ENCODE data around the gene TMEM63B. TPM values are rescaled to one million over a fixed set of nuclear protein-coding genes. Genes with fewer than 3 reads are reported as not detected.

The TMEM63B gene
- total RNA-seq, 2 donors from 2014 or later = 50.9 to 113 TPM

DNA sequence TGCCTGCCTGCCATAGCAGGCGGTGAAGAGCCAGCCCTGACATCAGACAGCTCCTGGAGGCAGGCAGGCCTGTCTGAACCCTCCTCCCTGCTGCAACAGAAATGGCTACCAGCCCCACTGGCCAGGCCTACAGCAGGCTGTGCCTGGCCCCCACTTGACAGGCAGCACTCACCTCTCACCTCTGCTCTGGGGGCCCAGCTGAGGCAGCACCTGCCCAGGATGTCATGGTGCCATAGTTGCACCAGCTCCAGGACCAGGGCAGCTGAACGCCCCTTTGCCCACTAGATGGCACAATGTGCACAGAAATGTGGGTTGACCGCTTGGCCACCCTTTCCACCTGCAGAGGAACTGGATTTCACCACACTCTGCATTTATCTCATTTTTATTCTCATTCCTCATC lies 30.7 kb upstream of the TMEM63B start:
- H3K9me3 ChIP-seq = no peaks in the 10 kb centered on the region
- H3K4me1 ChIP-seq (replicated peaks) = no peaks in the 10 kb centered on the region
- H3K36me3 ChIP-seq = no peaks in the 10 kb centered on the region
- peak; percentile 60 for TF ChIP-seq POLR2AphosphoS5 (IDR thresholded peaks at IDR 0.05)
- no peak for TF ChIP-seq POLR2A (IDR thresholded peaks at IDR 0.05)
- TF ChIP-seq, protein P1, sequence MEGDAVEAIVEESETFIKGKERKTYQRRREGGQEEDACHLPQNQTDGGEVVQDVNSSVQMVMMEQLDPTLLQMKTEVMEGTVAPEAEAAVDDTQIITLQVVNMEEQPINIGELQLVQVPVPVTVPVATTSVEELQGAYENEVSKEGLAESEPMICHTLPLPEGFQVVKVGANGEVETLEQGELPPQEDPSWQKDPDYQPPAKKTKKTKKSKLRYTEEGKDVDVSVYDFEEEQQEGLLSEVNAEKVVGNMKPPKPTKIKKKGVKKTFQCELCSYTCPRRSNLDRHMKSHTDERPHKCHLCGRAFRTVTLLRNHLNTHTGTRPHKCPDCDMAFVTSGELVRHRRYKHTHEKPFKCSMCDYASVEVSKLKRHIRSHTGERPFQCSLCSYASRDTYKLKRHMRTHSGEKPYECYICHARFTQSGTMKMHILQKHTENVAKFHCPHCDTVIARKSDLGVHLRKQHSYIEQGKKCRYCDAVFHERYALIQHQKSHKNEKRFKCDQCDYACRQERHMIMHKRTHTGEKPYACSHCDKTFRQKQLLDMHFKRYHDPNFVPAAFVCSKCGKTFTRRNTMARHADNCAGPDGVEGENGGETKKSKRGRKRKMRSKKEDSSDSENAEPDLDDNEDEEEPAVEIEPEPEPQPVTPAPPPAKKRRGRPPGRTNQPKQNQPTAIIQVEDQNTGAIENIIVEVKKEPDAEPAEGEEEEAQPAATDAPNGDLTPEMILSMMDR (IDR thresholded peaks at IDR 0.05) = peak; percentile 58 to 89 (median 76)
- intact Hi-C loops (cut with DNase I) = loop anchor here (1.0 to 5.0 kb wide), 3 partner anchors 55 to 241 kb away; no protein-coding TSS in a partner anchor
- H3K4me3 ChIP-seq = no peak overlapping the region
- no peak overlapping the region for H3K27ac ChIP-seq
- no peaks in the 10 kb centered on the region for H3K27me3 ChIP-seq (replicated peaks; ENCODE audit: insufficient read depth)
- peak; percentile 67 for DNase-seq (ENCODE audit: low spot score)
- WGBS = 37% methylated on average over 3 of the region's 3 CpGs

DNA sequence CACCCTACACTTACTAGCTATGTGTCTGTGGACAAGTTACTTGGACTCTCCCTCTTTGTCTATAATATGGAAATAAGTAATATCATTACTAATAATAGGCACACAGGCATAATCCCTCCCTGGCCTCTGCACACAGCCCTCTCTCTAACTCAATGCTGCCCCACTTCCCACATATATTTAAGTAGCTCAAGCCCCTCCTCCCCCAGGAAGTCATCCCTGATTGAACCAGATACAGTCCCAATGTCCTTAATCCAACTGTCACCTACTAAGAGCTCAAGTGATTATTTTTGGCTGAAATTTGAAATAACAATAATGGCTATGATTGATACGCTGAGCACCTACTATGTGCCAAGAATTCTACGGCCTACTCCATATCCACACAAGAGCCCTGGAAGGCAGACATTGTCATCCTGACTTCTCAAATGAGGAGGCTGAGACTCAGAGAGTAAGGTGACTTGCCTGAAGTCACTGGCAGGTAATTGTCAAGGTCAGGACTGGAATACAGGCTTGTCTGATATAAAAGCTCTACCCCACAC lies 29.5 kb upstream of the TMEM63B start:
- no peak for TF ChIP-seq POLR2A (IDR thresholded peaks at IDR 0.05)
- TF ChIP-seq POLR2AphosphoS5 (IDR thresholded peaks at IDR 0.05) = no peak
- TF ChIP-seq, protein P1 (IDR thresholded peaks at IDR 0.05) = no peak
- Histone ChIP-seq H3K9me3 (no peaks in the 10 kb centered on the region), H3K27ac (no peak overlapping the region), H3K4me1 (replicated peaks) (no peaks in the 10 kb centered on the region), H3K4me3 (no peak overlapping the region), H3K27me3 (replicated peaks; ENCODE audit: insufficient read depth) (no peaks in the 10 kb centered on the region), H3K36me3 (no peaks in the 10 kb centered on the region)
- DNase-seq (ENCODE audit: low spot score) = no peak
- 91% methylated on average over 2 of the region's 2 CpGs for WGBS
- intact Hi-C loops (cut with DNase I) = loop anchor here (1.0 to 5.0 kb wide), 3 partner anchors 53 to 239 kb away; no protein-coding TSS in a partner anchor

DNA sequence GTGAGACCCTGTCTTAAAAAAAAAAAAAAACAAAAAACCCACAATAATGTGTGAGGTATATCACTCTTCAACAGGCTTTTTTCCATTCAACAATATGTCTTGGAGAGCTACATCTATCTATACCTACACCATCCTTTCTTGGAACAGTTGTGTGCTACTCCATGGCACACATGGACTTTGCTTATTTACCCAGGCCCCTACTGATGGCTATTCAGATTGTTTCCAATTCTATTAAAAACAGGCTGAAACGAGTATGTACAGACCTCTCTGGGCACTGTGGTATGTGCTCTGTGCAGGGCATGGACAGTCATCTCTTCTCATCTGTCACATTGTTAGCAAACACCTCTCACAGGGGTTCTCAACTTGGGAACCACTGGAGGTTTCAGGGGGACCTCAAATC lies 28.2 kb upstream of the TMEM63B start:
- intact Hi-C loops (cut with DNase I) = loop anchor here (5.0 kb wide), 2 partner anchors 133 to 238 kb away; no protein-coding TSS in a partner anchor
- H3K4me1 ChIP-seq (replicated peaks) = no peaks in the 10 kb centered on the region
- TF ChIP-seq, protein P1 (IDR thresholded peaks at IDR 0.05) = no peak
- no peak for TF ChIP-seq POLR2A (IDR thresholded peaks at IDR 0.05)
- no peak for TF ChIP-seq POLR2AphosphoS5 (IDR thresholded peaks at IDR 0.05)

DNA sequence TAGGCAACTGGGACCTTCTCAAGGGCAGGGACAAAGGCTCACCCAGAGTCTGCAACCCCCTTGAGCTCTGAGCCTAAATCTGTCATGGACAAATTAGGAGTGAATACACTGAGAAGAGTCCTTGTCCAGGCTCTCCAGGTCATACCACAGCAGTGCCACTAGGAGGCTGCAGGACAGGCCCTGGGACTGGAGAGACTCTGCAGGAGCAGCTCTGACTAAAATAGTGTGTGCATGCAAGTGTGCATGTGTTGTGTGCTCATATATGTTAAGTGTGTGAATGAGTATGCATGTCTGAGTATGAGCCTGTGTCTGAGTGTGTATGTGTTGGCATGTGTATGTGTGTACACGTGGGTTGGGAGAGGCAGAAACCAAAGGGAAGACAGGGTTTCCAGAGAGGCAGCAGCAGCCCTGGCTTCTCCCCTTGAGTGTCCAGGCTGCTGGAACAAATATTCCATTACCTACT lies 27.2 kb upstream of the TMEM63B start:
- Histone ChIP-seq H3K4me3 (no peak overlapping the region), H3K9me3 (no peaks in the 10 kb centered on the region), H3K27me3 (replicated peaks; ENCODE audit: insufficient read depth) (no peaks in the 10 kb centered on the region), H3K4me1 (replicated peaks) (peaks cover under 1% of the 10 kb centered on the region), H3K27ac (no peak overlapping the region), H3K36me3 (no peaks in the 10 kb centered on the region)
- intact Hi-C loops (cut with DNase I) = no loop called here
- no peak for DNase-seq (ENCODE audit: low spot score)
- TF ChIP-seq, protein P1 (IDR thresholded peaks at IDR 0.05) = peak in 2 of 4 experiments; percentile 51 to 54
- TF ChIP-seq POLR2AphosphoS5 (IDR thresholded peaks at IDR 0.05) = no peak
- WGBS = 47% methylated on average over 1 of the region's 1 CpG

More for the DNA sequence above, 28.2 kb upstream of the TMEM63B start:
- no peak for DNase-seq (ENCODE audit: low spot score)
- no peaks in the 10 kb centered on the region for H3K9me3 ChIP-seq
- no peaks in the 10 kb centered on the region for H3K27me3 ChIP-seq (replicated peaks; ENCODE audit: insufficient read depth)
- 16% methylated on average over 1 of the region's 1 CpG for WGBS
- no peak overlapping the region for H3K4me3 ChIP-seq
- no peak overlapping the region for H3K27ac ChIP-seq
- no peaks in the 10 kb centered on the region for H3K36me3 ChIP-seq

DNA sequence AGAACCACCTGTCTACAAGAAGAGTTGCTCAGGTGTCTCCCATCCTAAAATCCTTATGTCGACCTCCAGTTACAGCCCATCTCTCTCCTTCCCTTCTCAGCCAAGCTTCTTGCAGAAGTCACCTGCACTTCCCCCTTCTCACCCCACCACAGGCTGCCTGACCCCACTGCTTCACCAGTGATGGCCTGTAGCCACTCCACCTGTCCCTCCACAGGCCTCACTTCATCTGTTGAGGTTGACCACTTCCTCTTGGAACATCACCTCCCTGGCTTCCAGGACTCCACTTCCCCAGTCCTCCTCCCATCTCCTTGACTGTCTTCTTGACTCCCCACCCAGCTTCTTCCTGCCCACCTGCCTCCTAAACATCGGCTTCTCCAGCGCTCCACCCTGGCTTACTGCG lies 25.5 kb upstream of the TMEM63B start:
- 91% methylated on average over 4 of the region's 4 CpGs for WGBS
- Histone ChIP-seq H3K27ac (no peak overlapping the region), H3K27me3 (replicated peaks; ENCODE audit: insufficient read depth) (no peaks in the 10 kb centered on the region), H3K9me3 (no peaks in the 10 kb centered on the region), H3K36me3 (no peaks in the 10 kb centered on the region), H3K4me1 (replicated peaks) (peaks cover 11% of the 10 kb centered on the region), H3K4me3 (no peak overlapping the region)
- no peak for DNase-seq (ENCODE audit: low spot score)
- intact Hi-C loops (cut with DNase I) = no loop called here
- TF ChIP-seq POLR2A (IDR thresholded peaks at IDR 0.05) (no peak), POLR2AphosphoS5 (IDR thresholded peaks at IDR 0.05) (no peak)
- TF ChIP-seq, protein P1 (IDR thresholded peaks at IDR 0.05) = no peak

All from prostate gland (tissue), 2 donors.